Activated naive CD8-positive, alpha-beta T cell (primary cell): Measurements from ENCODE around the gene ACRBP.

Experiments used
- H3K27ac Mint-ChIP-seq: one replicate; pipeline ENCODE4 v1.8.0; 2021; ENCODE audit warnings: mixed read lengths
- H3K27me3 Mint-ChIP-seq: one replicate; pipeline ENCODE4 v1.8.0; 2021; ENCODE audit warnings: mixed read lengths
- H3K36me3 Mint-ChIP-seq: one replicate; pipeline ENCODE4 v1.8.0; 2021; ENCODE audit warnings: mixed read lengths
- H3K4me1 Mint-ChIP-seq: one replicate; pipeline ENCODE4 v1.8.0; 2021; ENCODE audit warnings: low read depth, mixed read lengths
- H3K4me3 Mint-ChIP-seq: one replicate; pipeline ENCODE4 v1.8.0; 2021; ENCODE audit warnings: mild to moderate bottlenecking, mixed read lengths
- H3K9me3 Mint-ChIP-seq: one replicate; pipeline ENCODE4 v1.8.0; 2021; ENCODE audit warnings: low read depth, mixed read lengths

The ACRBP gene

DNA sequence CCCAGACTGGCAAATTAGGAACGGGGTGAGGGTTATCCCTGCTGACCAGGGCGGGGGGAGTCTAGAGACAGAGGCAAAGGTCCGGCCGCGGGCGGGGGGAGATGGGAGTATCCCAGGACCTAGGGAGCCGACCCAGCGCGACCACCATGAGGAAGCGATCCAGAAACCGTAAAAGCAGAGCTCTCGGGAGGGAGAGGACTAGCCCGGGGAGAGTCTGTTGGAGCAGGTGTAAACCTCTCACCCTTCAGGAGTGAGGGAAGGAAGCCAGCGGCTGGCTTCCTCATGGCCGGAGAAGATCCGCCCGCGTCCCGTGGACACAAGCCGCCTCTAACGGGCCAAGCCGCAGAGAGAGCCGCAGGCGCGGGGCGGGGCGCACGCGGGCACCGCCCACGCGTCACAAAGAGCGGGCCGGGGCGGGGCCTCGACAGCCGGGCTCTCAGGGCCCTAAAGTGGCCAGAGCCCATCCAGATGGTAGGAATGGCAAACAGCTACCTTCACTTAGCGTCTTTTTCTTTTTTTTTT lies at the start of gene ACRBP:
Gene ACRBP (minus strand): TSS at position 350 of the 522 bp plus-strand sequence. CDS start 66 bp downstream, at position 284.
- Mint-ChIP-seq H3K4me1 (peaks cover 11% of the 10 kb centered on the region), H3K9me3 (peaks cover 11% of the 10 kb centered on the region), H3K4me3 (peak within 1 kb of the TSS; percentile 80), H3K36me3 (peaks cover 15% of the 10 kb centered on the region), H3K27me3 (no peaks in the 10 kb centered on the region), H3K27ac (peak within 1 kb of the TSS; percentile 37)

GRCh38 chr12:6695313-6696045 lies 48.2 kb upstream of the ACRBP start:
- peaks cover 11% of the 10 kb centered on the region for H3K4me1 Mint-ChIP-seq
- H3K36me3 Mint-ChIP-seq = peaks cover 2% of the 10 kb centered on the region
- no peaks in the 10 kb centered on the region for H3K9me3 Mint-ChIP-seq
- H3K4me3 Mint-ChIP-seq = no peak overlapping the region
- no peak overlapping the region for H3K27ac Mint-ChIP-seq
- H3K27me3 Mint-ChIP-seq = peaks cover 6% of the 10 kb centered on the region

- Mint-ChIP-seq H3K9me3 (no peaks in the 10 kb centered on the region), H3K27me3 (peaks cover 6% of the 10 kb centered on the region), H3K27ac (no peak overlapping the region), H3K36me3 (peaks cover 2% of the 10 kb centered on the region), H3K4me3 (no peak overlapping the region), H3K4me1 (peaks cover 14% of the 10 kb centered on the region)
Measured at GRCh38 chr12:6694701-6695100, 47.5 kb upstream of the ACRBP start.

- H3K4me3 Mint-ChIP-seq = no peak overlapping the region
- H3K27me3 Mint-ChIP-seq = no peaks in the 10 kb centered on the region
- peaks cover 12% of the 10 kb centered on the region for H3K4me1 Mint-ChIP-seq
- H3K9me3 Mint-ChIP-seq = no peaks in the 10 kb centered on the region
- H3K27ac Mint-ChIP-seq = peak overlapping the region; percentile 54
- H3K36me3 Mint-ChIP-seq = peaks cover 2% of the 10 kb centered on the region
Measured at GRCh38 chr12:6693832-6694355, 46.7 kb upstream of the ACRBP start.

GRCh38 chr12:6692888-6693287 lies 45.7 kb upstream of the ACRBP start:
- H3K4me1 Mint-ChIP-seq = peaks cover 18% of the 10 kb centered on the region
- no peak overlapping the region for H3K27ac Mint-ChIP-seq
- no peaks in the 10 kb centered on the region for H3K27me3 Mint-ChIP-seq
- peaks cover 2% of the 10 kb centered on the region for H3K36me3 Mint-ChIP-seq
- H3K9me3 Mint-ChIP-seq = no peaks in the 10 kb centered on the region
- no peak overlapping the region for H3K4me3 Mint-ChIP-seq

GRCh38 chr12:6691473-6691872 lies 44.2 kb upstream of the ACRBP start:
- Mint-ChIP-seq H3K9me3 (no peaks in the 10 kb centered on the region), H3K36me3 (peaks cover 4% of the 10 kb centered on the region), H3K27me3 (no peaks in the 10 kb centered on the region), H3K4me1 (peaks cover 32% of the 10 kb centered on the region), H3K4me3 (peak overlapping the region; percentile 54), H3K27ac (no peak overlapping the region)

GRCh38 chr12:6688999-6689882 lies 42.0 kb upstream of the ACRBP start, which contains the start of gene ZNF384:
Gene ZNF384 (minus strand): TSS chr12:6689375. CDS start chr12:6679520, 9,855 bp downstream.
- peaks cover 4% of the 10 kb centered on the region for H3K36me3 Mint-ChIP-seq
- no peaks in the 10 kb centered on the region for H3K27me3 Mint-ChIP-seq
- H3K4me1 Mint-ChIP-seq = peaks cover 50% of the 10 kb centered on the region
- H3K27ac Mint-ChIP-seq = peak within 1 kb of the TSS; percentile 94
- H3K9me3 Mint-ChIP-seq = no peaks in the 10 kb centered on the region
- H3K4me3 Mint-ChIP-seq = peak within 1 kb of the TSS; percentile 98

- Mint-ChIP-seq H3K9me3 (no peaks in the 10 kb centered on the region), H3K4me1 (peaks cover 52% of the 10 kb centered on the region), H3K36me3 (peaks cover 4% of the 10 kb centered on the region), H3K27ac (peak overlapping the region; percentile 94), H3K27me3 (no peaks in the 10 kb centered on the region), H3K4me3 (peak overlapping the region; percentile 98)
Measured at GRCh38 chr12:6688543-6688998, 41.3 kb upstream of the ACRBP start.

- Mint-ChIP-seq H3K27me3 (no peaks in the 10 kb centered on the region), H3K4me3 (no peak overlapping the region), H3K27ac (peak overlapping the region; percentile 50), H3K36me3 (peaks cover 2% of the 10 kb centered on the region), H3K9me3 (no peaks in the 10 kb centered on the region), H3K4me1 (peaks cover 60% of the 10 kb centered on the region)
Measured at GRCh38 chr12:6685814-6686213, 38.6 kb upstream of the ACRBP start.

- Mint-ChIP-seq H3K27ac (peak overlapping the region; percentile 66), H3K36me3 (peaks cover 2% of the 10 kb centered on the region)
Measured at GRCh38 chr12:6684609-6685008, 37.4 kb upstream of the ACRBP start.

GRCh38 chr12:6676962-6677361 lies 29.7 kb upstream of the ACRBP start:
- H3K4me3 Mint-ChIP-seq = no peak overlapping the region
- H3K27me3 Mint-ChIP-seq = no peaks in the 10 kb centered on the region
- H3K36me3 Mint-ChIP-seq = peaks cover 11% of the 10 kb centered on the region
- H3K9me3 Mint-ChIP-seq = no peaks in the 10 kb centered on the region
- H3K27ac Mint-ChIP-seq = no peak overlapping the region
- H3K4me1 Mint-ChIP-seq = peaks cover 8% of the 10 kb centered on the region

More at GRCh38 chr12:6684609-6685008, 37.4 kb upstream of the ACRBP start:
- Mint-ChIP-seq H3K27me3 (no peaks in the 10 kb centered on the region), H3K4me1 (peaks cover 56% of the 10 kb centered on the region), H3K4me3 (peak overlapping the region; percentile 20), H3K9me3 (no peaks in the 10 kb centered on the region)

GRCh38 chr12:6672143-6672542 lies 24.9 kb upstream of the ACRBP start:
- H3K36me3 Mint-ChIP-seq = peaks cover 17% of the 10 kb centered on the region
- no peak overlapping the region for H3K27ac Mint-ChIP-seq
- peaks cover 3% of the 10 kb centered on the region for H3K4me1 Mint-ChIP-seq
- H3K4me3 Mint-ChIP-seq = no peak overlapping the region
- no peaks in the 10 kb centered on the region for H3K9me3 Mint-ChIP-seq
- H3K27me3 Mint-ChIP-seq = no peaks in the 10 kb centered on the region

GRCh38 chr12:6667559-6668210 lies 20.5 kb upstream of the ACRBP start:
- Mint-ChIP-seq H3K4me1 (peaks cover 10% of the 10 kb centered on the region), H3K9me3 (no peaks in the 10 kb centered on the region), H3K27ac (no peak overlapping the region), H3K4me3 (no peak overlapping the region), H3K36me3 (peaks cover 7% of the 10 kb centered on the region), H3K27me3 (no peaks in the 10 kb centered on the region)

GRCh38 chr12:6666211-6666610 lies 19.0 kb upstream of the ACRBP start:
- H3K36me3 Mint-ChIP-seq = peaks cover 5% of the 10 kb centered on the region

More at GRCh38 chr12:6666211-6666610, 19.0 kb upstream of the ACRBP start:
- Mint-ChIP-seq H3K4me3 (no peak overlapping the region), H3K27me3 (no peaks in the 10 kb centered on the region), H3K27ac (no peak overlapping the region), H3K4me1 (peaks cover 18% of the 10 kb centered on the region), H3K9me3 (no peaks in the 10 kb centered on the region)
